ENCODE measurements around the gene COL2A1. TPM values are rescaled to one million over a fixed set of nuclear protein-coding genes. Genes with fewer than 3 reads are reported as not detected.

COL2A1 gene
- total RNA-seq, 1 donor from 2014 or later: 86.4 TPM

- no peak overlapping the region for H3K4me3 Mint-ChIP-seq
- no peak for TF ChIP-seq CTCF (IDR thresholded peaks at IDR 0.05; ENCODE audit: unreplicated experiment)
These were observed 23.3 kb downstream of the COL2A1 start for GRCh38 chr12:47980779-47981495.

GRCh38 chr12:47980197-47980596 is 24.1 kb downstream of the COL2A1 start:
- H3K27me3 Mint-ChIP-seq (ENCODE audit: low read depth): no peaks in the 10 kb centered on the region
- no peak for TF ChIP-seq CTCF (IDR thresholded peaks at IDR 0.05; ENCODE audit: unreplicated experiment)
- H3K27ac Mint-ChIP-seq: no peak overlapping the region
- peaks cover 5% of the 10 kb centered on the region for H3K36me3 Mint-ChIP-seq
- H3K4me1 Mint-ChIP-seq: peaks cover 9% of the 10 kb centered on the region
- no peaks in the 10 kb centered on the region for H3K9me3 Mint-ChIP-seq
- H3K4me3 Mint-ChIP-seq: no peak overlapping the region
- no peak for DNase-seq (ENCODE audit: low spot score in 2 of 2, unreplicated experiment in 2 of 2)

More at GRCh38 chr12:47980779-47981495, 23.3 kb downstream of the COL2A1 start:
- Mint-ChIP-seq H3K9me3 (no peaks in the 10 kb centered on the region), H3K36me3 (peaks cover 5% of the 10 kb centered on the region), H3K27ac (no peak overlapping the region), H3K4me1 (peaks cover 9% of the 10 kb centered on the region), H3K27me3 (ENCODE audit: low read depth) (no peaks in the 10 kb centered on the region)
- no peak for DNase-seq (ENCODE audit: low spot score in 2 of 2, unreplicated experiment in 2 of 2)

- Mint-ChIP-seq H3K27me3 (ENCODE audit: low read depth) (no peaks in the 10 kb centered on the region), H3K4me3 (no peak overlapping the region), H3K36me3 (peaks cover 5% of the 10 kb centered on the region), H3K9me3 (no peaks in the 10 kb centered on the region), H3K27ac (no peak overlapping the region), H3K4me1 (peaks cover 9% of the 10 kb centered on the region)
- DNase-seq (ENCODE audit: low spot score in 2 of 2, unreplicated experiment in 2 of 2): no peak
- TF ChIP-seq CTCF (IDR thresholded peaks at IDR 0.05; ENCODE audit: unreplicated experiment): no peak
These were observed 24.6 kb downstream of the COL2A1 start for GRCh38 chr12:47979686-47980085.

GRCh38 chr12:47979166-47979565 is 25.1 kb downstream of the COL2A1 start:
- no peak overlapping the region for H3K4me3 Mint-ChIP-seq
- no peak for TF ChIP-seq CTCF (IDR thresholded peaks at IDR 0.05; ENCODE audit: unreplicated experiment)
- H3K36me3 Mint-ChIP-seq: peaks cover 5% of the 10 kb centered on the region
- no peak overlapping the region for H3K27ac Mint-ChIP-seq
- no peak for DNase-seq (ENCODE audit: low spot score in 2 of 2, unreplicated experiment in 2 of 2)
- no peaks in the 10 kb centered on the region for H3K9me3 Mint-ChIP-seq
- peaks cover 9% of the 10 kb centered on the region for H3K4me1 Mint-ChIP-seq
- no peaks in the 10 kb centered on the region for H3K27me3 Mint-ChIP-seq (ENCODE audit: low read depth)

- no peak overlapping the region for H3K27ac Mint-ChIP-seq
- H3K9me3 Mint-ChIP-seq: no peaks in the 10 kb centered on the region
- H3K36me3 Mint-ChIP-seq: peaks cover 5% of the 10 kb centered on the region
- no peaks in the 10 kb centered on the region for H3K27me3 Mint-ChIP-seq (ENCODE audit: low read depth)
- peaks cover 9% of the 10 kb centered on the region for H3K4me1 Mint-ChIP-seq
- TF ChIP-seq CTCF (IDR thresholded peaks at IDR 0.05; ENCODE audit: unreplicated experiment): no peak
- no peak for DNase-seq (ENCODE audit: low spot score in 2 of 2, unreplicated experiment in 2 of 2)
- no peak overlapping the region for H3K4me3 Mint-ChIP-seq
These were observed 25.7 kb downstream of the COL2A1 start for GRCh38 chr12:47978598-47978873.
